GDM1 (cell line): ENCODE measurements around the gene CNTNAP1.

Experiments
- DNase-seq: peaks from one replicate; lab custom pipeline; 2025; lab: John Stamatoyannopoulos, UW

Gene CNTNAP1

GRCh38 chr17:42670789-42671657 is 11.3 kb upstream of the CNTNAP1 start:
- DNase-seq, result no peak

GRCh38 chr17:42672038-42672437 is 10.3 kb upstream of the CNTNAP1 start:
- no peak for DNase-seq

- DNase-seq, result no peak
These were observed 9.0 kb upstream of the CNTNAP1 start for GRCh38 chr17:42673266-42673884.

GRCh38 chr17:42673885-42674754 is 8.2 kb upstream of the CNTNAP1 start:
- no peak for DNase-seq

- DNase-seq, result no peak
These were observed 7.5 kb upstream of the CNTNAP1 start for GRCh38 chr17:42674755-42675347.

- DNase-seq, result no peak
These were observed 6.9 kb upstream of the CNTNAP1 start for GRCh38 chr17:42675348-42675964.

GRCh38 chr17:42675965-42676423 is 6.3 kb upstream of the CNTNAP1 start:
- no peak for DNase-seq

- DNase-seq, result no peak
These were observed 5.8 kb upstream of the CNTNAP1 start, which contains the start of gene PLEKHH3 for GRCh38 chr17:42676424-42677011. Gene PLEKHH3 (minus strand): TSS chr17:42676994. CDS start chr17:42676563, 431 bp downstream.

- peak; percentile 99 for DNase-seq
These were observed 5.1 kb upstream of the CNTNAP1 start for GRCh38 chr17:42677012-42677857.

GRCh38 chr17:42677921-42678781 is 4.2 kb upstream of the CNTNAP1 start:
- peak; percentile 49 for DNase-seq

- DNase-seq, result no peak
These were observed 3.3 kb upstream of the CNTNAP1 start for GRCh38 chr17:42678951-42679491.

GRCh38 chr17:42679492-42680330 is 2.6 kb upstream of the CNTNAP1 start:
- no peak for DNase-seq

GRCh38 chr17:42680331-42680808 is 2.0 kb upstream of the CNTNAP1 start:
- no peak for DNase-seq

- DNase-seq, result no peak
These were observed 532 bp downstream of the CNTNAP1 start for GRCh38 chr17:42682722-42683403.

GRCh38 chr17:42683407-42684034 is 1.2 kb downstream of the CNTNAP1 start:
- DNase-seq, result no peak

GRCh38 chr17:42684929-42685556 is 2.7 kb downstream of the CNTNAP1 start:
- no peak for DNase-seq
